ENCODE data around the gene DCTPP1.
A peak's percentile ranks its signal among the peaks of the same experiment; 100 is the strongest.
"Not testable (repeated sequence)": the region's sequence is repeated elsewhere in the genome, so short reads cannot be mapped to it uniquely, and the experiment has no call there.

DCTPP1 gene

DNA sequence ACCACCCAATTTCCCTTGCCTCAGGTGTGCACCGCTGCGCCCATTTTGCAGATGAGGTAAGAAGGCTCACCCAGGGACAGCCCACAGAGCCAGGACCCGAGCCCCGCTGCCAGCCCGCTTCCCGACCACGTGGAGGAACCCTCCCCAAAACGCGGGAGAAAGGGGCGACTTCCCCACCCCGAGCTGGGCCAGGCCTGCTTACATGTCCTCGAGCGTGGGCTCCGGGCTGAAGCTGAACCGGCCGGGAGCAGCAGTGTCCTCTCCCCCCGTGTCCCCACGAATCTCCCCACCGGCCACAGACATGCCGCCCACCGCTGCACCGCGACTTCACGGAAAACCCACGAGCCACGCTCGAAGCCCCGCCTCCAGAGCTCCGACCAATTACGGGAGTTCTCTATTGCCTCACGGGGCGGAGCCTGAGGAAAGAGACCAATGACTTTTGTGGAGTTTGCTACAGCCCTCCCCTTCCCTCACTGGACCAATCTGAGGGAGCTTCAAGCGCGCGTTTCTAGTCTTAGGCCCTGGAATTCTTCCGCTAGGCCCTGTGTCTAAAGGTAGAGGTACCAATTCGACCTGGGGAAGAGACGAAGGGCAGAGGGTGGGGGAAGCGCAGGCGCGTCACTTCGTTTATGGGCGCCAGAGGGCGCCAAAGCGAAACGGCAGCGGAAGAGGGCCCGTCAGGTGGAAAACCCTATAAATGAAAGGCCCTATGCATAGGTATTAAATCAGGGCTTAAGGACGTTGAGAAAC lies at the start of gene DCTPP1:
DCTPP1 (minus strand) TSS at position 353 of the 750 bp plus-strand sequence; CDS start at position 303, 50 bp downstream.
- H3K36me3 ChIP-seq (ENCODE audit: control insufficient read depth in 1 of 2, insufficient read depth in 2 of 2, low read length in 2 of 2): peaks cover 0 to 18% of the 10 kb centered on the region in 2 donors
- peak within 1 kb of the TSS; percentile 43 for H3K27ac ChIP-seq (ENCODE audit: low read depth, low read length)

DNA sequence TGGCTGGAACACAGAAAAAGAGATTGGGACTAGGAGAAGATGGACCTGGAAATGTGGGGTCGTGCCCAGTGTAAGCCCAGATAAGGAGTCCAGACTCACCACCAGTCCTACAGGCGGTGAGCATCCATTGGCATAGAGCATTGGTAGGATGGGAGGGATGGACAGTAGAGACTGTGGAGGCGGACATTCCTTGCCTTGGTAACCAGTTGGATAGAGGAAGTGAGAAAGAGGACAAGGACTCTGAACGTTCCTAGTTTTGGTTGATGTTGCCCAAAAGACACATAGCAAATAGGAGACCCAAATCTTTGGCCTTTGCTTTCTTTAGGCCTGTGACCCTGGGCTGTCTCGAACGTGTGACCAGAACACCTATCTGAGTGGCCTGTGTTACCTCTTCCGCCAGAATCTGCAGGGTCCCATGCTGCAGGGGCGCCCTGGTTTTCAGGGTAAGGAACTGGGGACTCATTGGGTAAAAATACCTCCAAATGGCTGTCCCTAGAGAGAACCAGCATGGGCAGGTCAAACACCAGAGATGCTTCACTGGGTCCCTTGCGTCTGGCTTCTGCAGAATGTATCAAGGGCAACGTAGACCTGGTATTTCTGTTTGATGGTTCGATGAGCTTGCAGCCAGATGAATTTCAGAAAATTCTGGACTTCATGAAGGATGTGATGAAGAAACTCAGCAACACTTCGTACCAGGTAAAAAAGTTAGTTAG lies 49.1 kb upstream of the DCTPP1 start:
- Histone ChIP-seq H3K9ac (ENCODE audit: low read depth in 1 of 2, low read length in 2 of 2) (no peak overlapping the region), H3K9me3 (ENCODE audit: control insufficient read depth in 1 of 2, low read length in 2 of 2) (no peaks in the 10 kb centered on the region), H3K36me3 (ENCODE audit: control insufficient read depth in 1 of 2, insufficient read depth in 2 of 2, low read length in 2 of 2) (peaks cover 0 to 5% of the 10 kb centered on the region in 2 donors), H3K4me1 (ENCODE audit: control insufficient read depth in 1 of 2, insufficient read depth in 2 of 2, low read length in 2 of 2) (no peaks in the 10 kb centered on the region), H3K4me3 (ENCODE audit: low read depth in 1 of 2, low read length in 2 of 2) (no peak overlapping the region), H3K27me3 (ENCODE audit: control insufficient read depth in 1 of 2, insufficient read depth in 2 of 2, low read length in 2 of 2) (no peaks in the 10 kb centered on the region), H3K27ac (ENCODE audit: low read depth, low read length) (no peak overlapping the region)

More for the DNA sequence above, at the start of gene DCTPP1:
- Histone ChIP-seq H3K4me3 (ENCODE audit: low read depth in 1 of 2, low read length in 2 of 2) (peak within 1 kb of the TSS; percentile 86 to 90), H3K27me3 (ENCODE audit: control insufficient read depth in 1 of 2, insufficient read depth in 2 of 2, low read length in 2 of 2) (no peaks in the 10 kb centered on the region), H3K9me3 (ENCODE audit: control insufficient read depth in 1 of 2, low read length in 2 of 2) (no peaks in the 10 kb centered on the region), H3K9ac (ENCODE audit: low read depth in 1 of 2, low read length in 2 of 2) (peak within 1 kb of the TSS; percentile 81 to 85), H3K4me1 (ENCODE audit: control insufficient read depth in 1 of 2, insufficient read depth in 2 of 2, low read length in 2 of 2) (peaks cover 16 to 18% of the 10 kb centered on the region in 2 donors)

DNA sequence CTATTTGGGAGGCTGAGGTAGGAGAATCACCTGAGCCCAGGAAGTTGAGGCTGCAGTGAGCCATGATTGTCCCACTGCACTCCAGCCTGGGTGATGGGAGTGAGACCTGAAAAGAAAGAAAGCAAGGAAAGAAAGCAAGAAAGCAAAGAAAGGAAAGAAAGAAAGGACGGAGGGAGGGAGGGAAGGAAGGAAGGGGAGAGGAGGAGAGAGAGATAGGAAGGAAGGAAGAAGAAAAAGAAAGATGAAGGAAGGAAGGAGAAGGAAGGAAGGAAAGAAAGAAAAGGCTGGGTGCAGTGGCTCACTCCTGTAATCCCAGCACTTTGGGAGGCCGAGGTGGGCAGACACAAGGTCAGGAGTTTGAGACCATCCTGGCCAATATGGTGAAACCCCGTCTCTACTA lies 47.9 kb upstream of the DCTPP1 start:
- not testable (repeated sequence) for H3K9me3 ChIP-seq (ENCODE audit: control insufficient read depth in 1 of 2, low read length in 2 of 2); H3K4me3 ChIP-seq (ENCODE audit: low read depth in 1 of 2, low read length in 2 of 2); H3K4me1 ChIP-seq (ENCODE audit: control insufficient read depth in 1 of 2, insufficient read depth in 2 of 2, low read length in 2 of 2); H3K9ac ChIP-seq (ENCODE audit: low read depth in 1 of 2, low read length in 2 of 2); H3K27ac ChIP-seq (ENCODE audit: low read depth, low read length); H3K27me3 ChIP-seq (ENCODE audit: control insufficient read depth in 1 of 2, insufficient read depth in 2 of 2, low read length in 2 of 2); H3K36me3 ChIP-seq (ENCODE audit: control insufficient read depth in 1 of 2, insufficient read depth in 2 of 2, low read length in 2 of 2)

- H3K27ac ChIP-seq (ENCODE audit: low read depth, low read length): no peak overlapping the region
- H3K4me1 ChIP-seq (ENCODE audit: control insufficient read depth in 1 of 2, insufficient read depth in 2 of 2, low read length in 2 of 2): peaks cover 0 to 4% of the 10 kb centered on the region in 2 donors
- H3K4me3 ChIP-seq (ENCODE audit: low read depth in 1 of 2, low read length in 2 of 2): no peak overlapping the region
- H3K27me3 ChIP-seq (ENCODE audit: control insufficient read depth in 1 of 2, insufficient read depth in 2 of 2, low read length in 2 of 2): no peaks in the 10 kb centered on the region
- no peaks in the 10 kb centered on the region for H3K36me3 ChIP-seq (ENCODE audit: control insufficient read depth in 1 of 2, insufficient read depth in 2 of 2, low read length in 2 of 2)
- H3K9ac ChIP-seq (ENCODE audit: low read depth in 1 of 2, low read length in 2 of 2): no peak overlapping the region
- no peaks in the 10 kb centered on the region for H3K9me3 ChIP-seq (ENCODE audit: control insufficient read depth in 1 of 2, low read length in 2 of 2)
Measured at GRCh38 chr16:30476991-30477390, 47.2 kb upstream of the DCTPP1 start.

DNA sequence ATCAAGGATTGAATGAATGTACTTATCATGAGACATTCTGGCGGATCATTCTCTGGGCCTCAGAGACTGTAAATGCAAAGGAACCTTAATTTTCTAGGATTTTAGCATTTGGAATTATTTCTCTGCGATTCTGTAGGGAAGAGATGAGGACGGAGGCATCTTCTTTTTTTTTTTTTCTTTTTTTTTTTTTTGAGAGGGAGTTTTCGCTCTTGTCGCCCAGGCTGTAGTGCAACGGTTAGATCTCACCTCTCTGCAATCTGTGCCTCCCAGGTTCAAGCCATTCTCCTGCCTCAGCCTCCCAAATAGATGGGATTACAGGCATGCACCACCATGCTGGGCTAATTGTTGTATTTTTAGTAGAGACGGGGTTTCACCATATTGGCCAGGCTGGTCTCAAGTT lies 44.9 kb upstream of the DCTPP1 start:
- Histone ChIP-seq H3K9ac (ENCODE audit: low read depth in 1 of 2, low read length in 2 of 2) (no peak overlapping the region), H3K36me3 (ENCODE audit: control insufficient read depth in 1 of 2, insufficient read depth in 2 of 2, low read length in 2 of 2) (no peaks in the 10 kb centered on the region), H3K4me1 (ENCODE audit: control insufficient read depth in 1 of 2, insufficient read depth in 2 of 2, low read length in 2 of 2) (peaks cover 0 to 4% of the 10 kb centered on the region in 2 donors), H3K9me3 (ENCODE audit: control insufficient read depth in 1 of 2, low read length in 2 of 2) (no peaks in the 10 kb centered on the region), H3K27me3 (ENCODE audit: control insufficient read depth in 1 of 2, insufficient read depth in 2 of 2, low read length in 2 of 2) (no peaks in the 10 kb centered on the region), H3K4me3 (ENCODE audit: low read depth in 1 of 2, low read length in 2 of 2) (peak overlapping the region in 1 of 2 donors; percentile 53), H3K27ac (ENCODE audit: low read depth, low read length) (no peak overlapping the region)

GRCh38 chr16:30474074-30474452 lies 44.2 kb upstream of the DCTPP1 start:
- Histone ChIP-seq H3K4me3 (ENCODE audit: low read depth in 1 of 2, low read length in 2 of 2) (peak overlapping the region; percentile 53 to 62), H3K27ac (ENCODE audit: low read depth, low read length) (no peak overlapping the region), H3K36me3 (ENCODE audit: control insufficient read depth in 1 of 2, insufficient read depth in 2 of 2, low read length in 2 of 2) (no peaks in the 10 kb centered on the region), H3K9ac (ENCODE audit: low read depth in 1 of 2, low read length in 2 of 2) (no peak overlapping the region), H3K27me3 (ENCODE audit: control insufficient read depth in 1 of 2, insufficient read depth in 2 of 2, low read length in 2 of 2) (no peaks in the 10 kb centered on the region), H3K4me1 (ENCODE audit: control insufficient read depth in 1 of 2, insufficient read depth in 2 of 2, low read length in 2 of 2) (peaks cover 0 to 4% of the 10 kb centered on the region in 2 donors), H3K9me3 (ENCODE audit: control insufficient read depth in 1 of 2, low read length in 2 of 2) (no peaks in the 10 kb centered on the region)

DNA sequence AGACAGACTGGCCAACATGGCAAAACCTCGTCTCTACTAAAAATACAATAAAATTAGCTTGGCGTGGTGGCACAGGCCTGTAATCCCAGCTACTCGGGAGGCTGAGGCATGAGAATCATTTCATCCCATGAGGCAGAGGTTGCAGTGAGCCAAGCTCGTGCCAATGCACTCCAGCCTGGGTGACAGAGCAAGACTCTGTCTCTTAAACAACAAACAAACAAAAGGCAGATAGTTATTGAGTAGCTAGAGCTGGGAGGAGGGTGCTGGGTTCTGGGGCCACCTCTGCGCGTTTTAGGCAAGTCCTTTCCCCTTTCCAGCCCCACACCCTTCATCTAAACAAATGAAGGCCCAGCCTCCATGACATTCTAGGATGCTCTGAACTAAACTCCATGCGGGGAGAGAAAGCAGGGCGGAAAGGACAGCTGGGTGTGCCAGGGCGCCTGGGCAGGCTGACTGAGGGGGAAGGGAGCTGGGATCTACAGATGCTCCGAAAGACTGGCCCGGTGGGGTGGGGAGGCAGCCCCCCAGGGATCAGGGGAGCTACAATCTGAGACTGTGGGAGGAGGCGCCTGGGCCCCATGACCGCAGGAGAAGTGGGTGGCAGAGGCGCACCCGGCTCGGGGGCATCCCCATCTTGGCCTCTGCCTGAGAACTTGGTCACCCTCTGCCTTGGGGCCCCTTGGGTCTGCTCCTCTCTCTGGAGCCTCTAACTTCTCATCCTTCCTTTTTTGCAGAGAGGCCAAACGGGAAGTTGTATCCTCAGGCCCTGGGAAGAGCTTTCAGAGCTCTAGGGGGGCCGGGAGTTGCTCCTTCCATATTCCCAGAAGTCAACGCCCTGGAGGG lies 43.6 kb upstream of the DCTPP1 start:
- H3K4me3 ChIP-seq (ENCODE audit: low read depth in 1 of 2, low read length in 2 of 2): peak overlapping the region; percentile 53 to 62
- no peak overlapping the region for H3K27ac ChIP-seq (ENCODE audit: low read depth, low read length)
- peaks cover 0 to 4% of the 10 kb centered on the region in 2 donors for H3K4me1 ChIP-seq (ENCODE audit: control insufficient read depth in 1 of 2, insufficient read depth in 2 of 2, low read length in 2 of 2)
- H3K27me3 ChIP-seq (ENCODE audit: control insufficient read depth in 1 of 2, insufficient read depth in 2 of 2, low read length in 2 of 2): no peaks in the 10 kb centered on the region
- no peaks in the 10 kb centered on the region for H3K9me3 ChIP-seq (ENCODE audit: control insufficient read depth in 1 of 2, low read length in 2 of 2)
- H3K36me3 ChIP-seq (ENCODE audit: control insufficient read depth in 1 of 2, insufficient read depth in 2 of 2, low read length in 2 of 2): no peaks in the 10 kb centered on the region
- H3K9ac ChIP-seq (ENCODE audit: low read depth in 1 of 2, low read length in 2 of 2): peak overlapping the region in 1 of 2 donors; percentile 36

DNA sequence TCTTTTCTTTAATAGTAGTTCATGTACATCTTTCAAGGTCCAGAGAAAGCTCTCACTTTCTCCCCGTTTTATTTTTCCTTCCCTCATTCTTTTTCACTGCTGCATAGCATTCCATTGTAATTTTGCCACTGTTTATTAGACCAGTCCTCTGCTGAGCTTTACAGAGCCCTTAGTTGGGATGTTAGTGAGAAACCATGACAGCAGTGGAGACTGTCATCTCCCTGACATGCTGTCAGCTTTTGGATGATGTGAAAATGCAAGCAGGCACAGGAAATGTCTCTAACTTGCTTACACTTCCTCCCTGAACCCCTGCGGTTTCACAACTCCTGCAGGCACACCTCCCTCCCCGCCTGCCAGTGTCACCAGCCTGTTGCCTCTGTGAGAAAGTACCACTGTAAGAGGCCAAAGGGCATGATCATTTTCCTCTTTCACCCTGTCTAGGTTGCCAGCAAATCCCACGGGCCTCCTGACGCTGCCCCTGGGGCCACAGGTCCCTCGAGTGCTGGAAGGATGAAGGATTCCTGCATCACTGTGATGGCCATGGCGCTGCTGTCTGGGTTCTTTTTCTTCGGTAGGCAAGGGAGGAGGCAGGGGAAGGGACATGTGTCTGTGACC lies 42.6 kb upstream of the DCTPP1 start, which contains the start of gene ITGAL:
ITGAL (plus strand) TSS at position 415 of the 615 bp plus-strand sequence; CDS start at position 511, 96 bp downstream.
- H3K4me3 ChIP-seq (ENCODE audit: low read depth in 1 of 2, low read length in 2 of 2): peak within 1 kb of the TSS; percentile 53 to 62
- peaks cover 0 to 4% of the 10 kb centered on the region in 2 donors for H3K4me1 ChIP-seq (ENCODE audit: control insufficient read depth in 1 of 2, insufficient read depth in 2 of 2, low read length in 2 of 2)
- no peaks in the 10 kb centered on the region for H3K27me3 ChIP-seq (ENCODE audit: control insufficient read depth in 1 of 2, insufficient read depth in 2 of 2, low read length in 2 of 2)
- H3K36me3 ChIP-seq (ENCODE audit: control insufficient read depth in 1 of 2, insufficient read depth in 2 of 2, low read length in 2 of 2): no peaks in the 10 kb centered on the region
- H3K27ac ChIP-seq (ENCODE audit: low read depth, low read length): peak within 1 kb of the TSS; percentile 52
- peak within 1 kb of the TSS; percentile 36 to 38 for H3K9ac ChIP-seq (ENCODE audit: low read depth in 1 of 2, low read length in 2 of 2)
- H3K9me3 ChIP-seq (ENCODE audit: control insufficient read depth in 1 of 2, low read length in 2 of 2): no peaks in the 10 kb centered on the region

DNA sequence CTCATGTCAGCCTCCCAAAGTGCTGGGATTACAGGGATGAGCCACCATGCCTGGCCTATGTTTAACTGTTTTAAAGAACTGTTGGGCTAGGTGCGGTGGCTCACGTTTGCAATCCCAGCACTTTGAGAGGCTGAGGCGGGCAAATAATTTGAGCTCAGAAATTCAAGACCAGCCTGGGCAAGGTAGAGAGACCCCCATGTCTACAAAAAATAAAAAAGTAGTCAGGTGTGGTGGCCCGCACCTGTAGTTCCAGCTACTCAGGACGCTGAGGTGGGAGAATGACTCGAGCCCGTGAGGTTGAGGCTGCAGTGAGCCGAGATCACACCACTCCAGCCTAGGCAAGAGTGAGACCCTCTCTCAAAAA lies 40.8 kb upstream of the DCTPP1 start:
- Histone ChIP-seq H3K27me3 (ENCODE audit: control insufficient read depth in 1 of 2, insufficient read depth in 2 of 2, low read length in 2 of 2) (no peaks in the 10 kb centered on the region), H3K4me1 (ENCODE audit: control insufficient read depth in 1 of 2, insufficient read depth in 2 of 2, low read length in 2 of 2) (peaks cover 0 to 4% of the 10 kb centered on the region in 2 donors), H3K27ac (ENCODE audit: low read depth, low read length) (no peak overlapping the region), H3K36me3 (ENCODE audit: control insufficient read depth in 1 of 2, insufficient read depth in 2 of 2, low read length in 2 of 2) (no peaks in the 10 kb centered on the region), H3K9ac (ENCODE audit: low read depth in 1 of 2, low read length in 2 of 2) (no peak overlapping the region), H3K4me3 (ENCODE audit: low read depth in 1 of 2, low read length in 2 of 2) (no peak overlapping the region), H3K9me3 (ENCODE audit: control insufficient read depth in 1 of 2, low read length in 2 of 2) (no peaks in the 10 kb centered on the region)
